HAP-1 (cell line): ENCODE data around the gene CACNA1B.

Experiments
- DNase-seq, 2 experiments: peaks; one replicate each; pipeline ENCODE4 v3.0.0-alpha.2; 2016 to 2020; ENCODE audit warnings: low spot score in 2 of 2
- H3K27me3 ChIP-seq: fragments of 250-450 bp; sonication (Bioruptor Pico); 2 replicates; pipeline ENCODE4 v1.5.1; 2020; ENCODE audit warnings: low read depth, mild to moderate bottlenecking, moderate library complexity
- H3K36me3 ChIP-seq: fragments of 250-450 bp; sonication (Bioruptor Pico); replicated peaks from 2 replicates; pipeline ENCODE4 v1.5.1; 2020; ENCODE audit warnings: mild to moderate bottlenecking
- H3K4me1 ChIP-seq: fragments of 250-450 bp; sonication (Bioruptor Pico); 2 replicates; pipeline ENCODE4 v1.5.1; 2020; ENCODE audit warnings: mild to moderate bottlenecking
- H3K4me3 ChIP-seq: fragments of 250-450 bp; sonication (Bioruptor Pico); 2 replicates; pipeline ENCODE4 v1.5.1; 2020; ENCODE audit warnings: mild to moderate bottlenecking, moderate library complexity
- H3K9me3 ChIP-seq: fragments of 250-450 bp; sonication (Bioruptor Pico); 2 replicates; pipeline ENCODE4 v1.5.1; 2020; ENCODE audit warnings: mild to moderate bottlenecking, moderate library complexity
- in situ Hi-C: fragments of 300-500 bp; cut with MboI; formaldehyde crosslinking; loops from 3 replicates; pipeline ENCODE4 v1.14.3; 2020; ENCODE audit warnings: low sequenced_read_pairs, inconsistent platforms, mixed read lengths

Gene CACNA1B

DNA sequence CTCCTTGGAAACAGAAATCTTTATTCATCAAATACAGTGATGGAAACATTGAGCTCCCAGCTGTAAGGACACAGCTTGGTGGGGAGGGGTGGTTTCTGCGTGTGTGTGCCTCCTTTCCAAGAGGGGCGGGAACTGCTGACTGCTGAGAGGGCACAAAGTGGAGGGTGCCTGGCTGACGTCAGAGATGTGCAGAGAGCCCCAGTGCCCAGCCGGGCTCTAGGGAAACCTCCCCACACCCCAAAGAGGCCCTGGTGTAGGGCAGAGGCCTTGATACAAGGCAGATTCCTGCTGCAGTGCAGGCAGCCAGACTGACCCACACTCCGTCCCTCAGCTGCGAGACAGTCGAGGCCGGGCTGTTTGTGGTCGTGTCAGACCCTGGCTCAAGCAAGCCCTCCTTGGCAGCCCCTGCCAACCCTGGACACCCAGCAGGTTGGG is 191.0 kb downstream of the CACNA1B start:
- H3K9me3 ChIP-seq: no peaks in the 10 kb centered on the region
- in situ Hi-C loops: no loop called here
- H3K27me3 ChIP-seq: no peaks in the 10 kb centered on the region
- H3K4me1 ChIP-seq: no peaks in the 10 kb centered on the region
- DNase-seq: no peak
- H3K36me3 ChIP-seq: no peaks in the 10 kb centered on the region
- no peak overlapping the region for H3K4me3 ChIP-seq

DNA sequence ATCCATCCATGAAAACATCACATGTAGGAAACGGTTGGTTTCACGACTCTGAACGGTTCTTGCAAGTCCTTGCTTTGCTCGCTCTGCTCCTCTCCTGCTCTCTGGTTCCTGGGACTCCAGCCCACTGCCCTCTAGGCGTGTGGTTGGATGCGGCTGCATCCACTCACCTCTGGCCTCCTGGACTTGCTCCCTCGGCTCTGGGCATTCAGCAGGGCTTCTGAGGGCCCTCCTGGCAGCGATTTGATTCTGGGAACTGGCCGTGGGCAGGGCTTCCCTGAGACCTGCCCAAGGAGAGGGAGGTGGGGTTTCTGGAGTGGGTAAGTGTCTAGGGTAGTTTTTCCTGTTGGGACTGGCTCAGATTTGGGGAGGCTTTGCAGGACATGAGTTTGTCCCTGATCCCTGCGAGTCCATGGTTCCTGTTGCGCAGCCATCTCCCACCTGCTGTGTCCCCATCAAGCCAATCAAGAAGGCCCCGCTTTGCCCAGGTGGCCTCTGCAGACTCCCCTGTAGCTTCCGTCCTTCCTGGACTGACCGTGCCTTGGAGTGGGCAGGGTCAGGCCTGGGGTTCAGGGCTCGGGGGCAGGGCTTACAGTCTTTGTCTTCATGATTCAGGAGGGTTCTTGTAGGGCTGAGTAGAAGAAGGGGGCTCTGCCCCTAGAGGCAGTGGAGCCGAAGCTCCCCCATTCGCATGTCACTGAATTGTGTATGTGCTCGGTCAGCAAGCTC is 192.3 kb downstream of the CACNA1B start:
- Histone ChIP-seq H3K9me3 (no peaks in the 10 kb centered on the region), H3K4me1 (no peaks in the 10 kb centered on the region), H3K27me3 (no peaks in the 10 kb centered on the region), H3K4me3 (no peak overlapping the region), H3K36me3 (no peaks in the 10 kb centered on the region)
- in situ Hi-C loops: no loop called here
- no peak for DNase-seq

DNA sequence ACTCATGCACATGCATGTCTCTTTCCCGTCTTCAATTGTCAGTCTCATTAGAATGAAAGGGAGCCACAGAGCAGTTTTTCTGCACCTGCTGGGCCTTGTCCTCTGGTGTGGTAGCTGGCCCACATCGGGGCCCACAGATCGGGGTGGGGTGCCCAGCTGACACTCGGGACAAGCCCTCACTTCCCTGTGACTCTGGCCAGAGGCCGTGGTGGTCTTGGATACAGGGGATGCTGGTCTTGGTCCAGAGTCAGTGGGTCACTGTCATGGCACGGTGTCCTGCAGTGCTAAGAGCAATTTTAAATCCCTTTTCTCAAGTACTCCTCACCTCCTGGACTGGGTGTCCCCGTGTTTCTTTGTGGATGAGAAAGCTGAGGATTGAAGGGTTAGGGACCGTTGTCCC is 193.2 kb downstream of the CACNA1B start:
- H3K4me1 ChIP-seq: no peaks in the 10 kb centered on the region
- DNase-seq: no peak
- in situ Hi-C loops: no loop called here

DNA sequence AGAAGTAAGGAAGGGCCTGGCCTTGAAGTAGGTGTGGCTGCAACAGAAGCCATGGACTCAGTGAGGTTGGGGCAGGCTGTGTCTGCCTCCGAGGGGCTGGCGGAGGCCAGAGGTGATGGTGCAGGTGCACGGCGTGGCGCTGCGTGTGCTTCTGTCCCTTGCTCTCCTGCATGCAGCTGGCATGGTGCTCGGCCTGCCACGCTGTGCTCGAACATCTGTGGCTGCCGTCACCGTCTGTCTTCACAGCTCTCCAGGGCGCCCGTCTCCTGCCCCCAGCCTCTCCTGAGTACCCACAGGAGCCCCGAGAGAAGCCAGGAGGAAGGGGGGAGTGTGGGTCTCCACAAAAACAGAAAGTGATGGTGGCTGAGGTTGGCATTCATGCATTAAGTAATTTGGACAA is 193.7 kb downstream of the CACNA1B start:
- H3K4me3 ChIP-seq: no peak overlapping the region
- no peaks in the 10 kb centered on the region for H3K27me3 ChIP-seq
- no peak for DNase-seq
- no peaks in the 10 kb centered on the region for H3K9me3 ChIP-seq
- no peaks in the 10 kb centered on the region for H3K36me3 ChIP-seq
- no peaks in the 10 kb centered on the region for H3K4me1 ChIP-seq
- in situ Hi-C loops: no loop called here

More for the DNA sequence above, 193.2 kb downstream of the CACNA1B start:
- H3K36me3 ChIP-seq: no peaks in the 10 kb centered on the region
- no peaks in the 10 kb centered on the region for H3K27me3 ChIP-seq
- H3K4me3 ChIP-seq: no peak overlapping the region
- H3K9me3 ChIP-seq: no peaks in the 10 kb centered on the region

DNA sequence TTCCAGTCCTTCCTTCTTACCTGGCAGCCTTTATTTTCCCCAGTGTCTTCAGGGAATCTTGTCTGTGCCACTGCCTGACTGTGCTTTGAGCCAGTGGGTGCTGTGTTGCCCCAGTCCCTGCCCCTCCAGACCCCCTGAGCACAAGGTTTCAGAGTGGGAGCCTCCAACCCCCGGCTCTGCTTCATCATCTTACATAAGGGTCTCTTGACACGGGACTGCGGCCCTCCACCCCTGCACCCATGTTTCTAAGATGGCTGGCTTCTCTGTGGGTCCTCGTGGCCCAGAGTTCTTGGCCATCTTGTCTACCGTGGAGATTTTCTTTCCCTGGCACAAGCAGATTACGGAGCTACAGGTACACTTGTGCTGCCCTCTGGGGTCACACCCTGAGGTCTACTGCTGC is 194.1 kb downstream of the CACNA1B start:
- Histone ChIP-seq H3K4me1 (no peaks in the 10 kb centered on the region), H3K27me3 (no peaks in the 10 kb centered on the region), H3K36me3 (no peaks in the 10 kb centered on the region), H3K9me3 (no peaks in the 10 kb centered on the region), H3K4me3 (no peak overlapping the region)
- in situ Hi-C loops: no loop called here
- no peak for DNase-seq

DNA sequence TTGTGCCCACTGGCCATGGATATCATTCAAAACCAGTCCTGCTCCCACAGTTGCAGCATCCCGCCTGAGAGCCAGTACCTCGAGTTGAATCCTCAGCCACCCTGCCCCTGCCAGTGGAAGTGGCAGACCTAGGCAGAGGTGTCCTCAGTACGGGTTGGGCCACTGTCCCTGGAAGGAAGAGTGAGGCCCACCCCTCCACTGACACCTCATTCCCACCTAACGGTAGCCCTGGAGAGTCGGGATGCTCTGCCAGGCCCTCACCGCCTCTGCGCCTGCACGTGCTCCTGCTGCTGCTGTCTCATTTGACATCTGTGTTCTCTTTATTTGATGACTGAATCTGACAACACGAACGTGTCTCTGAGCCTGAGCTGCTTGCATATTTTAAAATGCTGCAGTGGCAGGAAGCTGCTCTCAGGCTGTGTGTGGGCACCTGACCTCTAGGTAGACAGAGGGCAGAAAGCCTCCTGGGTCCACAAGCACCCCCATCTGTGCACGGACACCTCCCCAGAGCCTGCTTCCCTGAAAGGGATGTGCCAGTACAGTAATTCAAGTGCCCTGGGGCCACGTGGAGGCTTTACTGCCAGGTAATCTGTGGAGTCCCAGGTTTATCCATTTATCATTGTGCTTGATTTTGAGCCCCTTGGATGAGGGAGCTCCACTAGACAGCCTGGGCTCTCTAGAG is 194.7 kb downstream of the CACNA1B start:
- Histone ChIP-seq H3K4me3 (no peak overlapping the region), H3K27me3 (no peaks in the 10 kb centered on the region), H3K9me3 (no peaks in the 10 kb centered on the region), H3K36me3 (no peaks in the 10 kb centered on the region), H3K4me1 (no peaks in the 10 kb centered on the region)
- no peak for DNase-seq
- in situ Hi-C loops: no loop called here

DNA sequence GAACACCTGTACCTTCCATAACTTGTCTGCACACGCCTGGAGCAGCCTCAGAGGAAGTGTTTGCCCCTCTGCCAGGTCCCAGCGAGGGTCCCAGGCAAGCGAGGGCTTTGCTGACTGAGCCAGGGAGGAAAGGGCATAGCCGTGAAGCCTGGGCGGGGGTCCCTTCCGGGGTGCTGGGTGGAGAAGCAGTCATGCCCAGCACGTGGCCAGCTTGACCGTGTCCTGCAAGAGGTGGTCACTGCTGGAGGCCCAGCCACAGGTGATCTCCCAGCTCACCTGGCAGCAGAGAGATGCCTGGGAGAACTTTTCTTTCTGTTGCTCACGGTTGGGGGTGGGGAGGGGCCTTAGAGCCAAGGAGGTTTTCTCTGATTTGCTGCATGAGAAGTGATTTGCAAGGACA is 195.3 kb downstream of the CACNA1B start:
- in situ Hi-C loops: no loop called here
- no peak for DNase-seq

DNA sequence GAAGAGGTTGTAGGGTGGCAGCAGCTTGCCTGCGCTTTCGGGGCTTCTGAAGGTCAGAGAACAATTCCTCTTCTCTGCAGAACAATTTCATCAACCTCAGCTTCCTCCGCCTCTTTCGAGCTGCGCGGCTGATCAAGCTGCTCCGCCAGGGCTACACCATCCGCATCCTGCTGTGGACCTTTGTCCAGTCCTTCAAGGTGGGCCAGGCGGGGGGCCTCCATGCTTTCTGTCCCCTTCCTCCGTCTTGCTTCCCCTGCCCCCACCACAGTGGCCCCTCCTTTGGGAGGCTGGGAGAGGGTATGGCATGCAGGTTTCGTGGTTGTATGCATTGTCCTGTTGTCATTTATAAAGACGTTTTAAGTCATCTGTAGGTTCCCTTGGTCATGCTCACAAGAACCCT is 195.8 kb downstream of the CACNA1B start:
- Histone ChIP-seq H3K36me3 (no peaks in the 10 kb centered on the region), H3K4me1 (no peaks in the 10 kb centered on the region), H3K27me3 (no peaks in the 10 kb centered on the region), H3K4me3 (no peak overlapping the region), H3K9me3 (no peaks in the 10 kb centered on the region)
- in situ Hi-C loops: no loop called here
- DNase-seq: no peak

More for the DNA sequence above, 195.3 kb downstream of the CACNA1B start:
- H3K4me3 ChIP-seq: no peak overlapping the region
- no peaks in the 10 kb centered on the region for H3K9me3 ChIP-seq
- H3K27me3 ChIP-seq: no peaks in the 10 kb centered on the region
- H3K4me1 ChIP-seq: no peaks in the 10 kb centered on the region
- no peaks in the 10 kb centered on the region for H3K36me3 ChIP-seq

DNA sequence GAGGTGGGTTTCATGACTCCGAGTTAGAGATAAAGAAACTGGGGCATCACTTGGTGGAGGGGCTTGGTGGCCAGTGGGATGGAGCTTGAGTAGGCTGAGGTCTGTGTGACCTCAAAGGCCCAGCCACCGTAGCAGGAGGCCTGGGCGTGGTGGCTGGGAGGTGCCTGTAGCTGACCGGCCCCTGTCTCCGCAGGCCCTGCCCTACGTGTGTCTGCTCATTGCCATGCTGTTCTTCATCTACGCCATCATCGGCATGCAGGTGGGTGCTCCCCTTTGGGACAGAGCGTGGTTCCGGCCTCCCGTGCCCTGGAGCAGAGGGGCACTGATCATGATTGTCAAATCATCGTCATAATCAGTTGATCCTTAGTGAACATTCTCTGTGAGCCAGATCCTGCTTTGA is 196.2 kb downstream of the CACNA1B start:
- Histone ChIP-seq H3K4me1 (no peaks in the 10 kb centered on the region), H3K9me3 (no peaks in the 10 kb centered on the region), H3K4me3 (no peak overlapping the region), H3K27me3 (no peaks in the 10 kb centered on the region), H3K36me3 (no peaks in the 10 kb centered on the region)
- in situ Hi-C loops: no loop called here
- no peak for DNase-seq

DNA sequence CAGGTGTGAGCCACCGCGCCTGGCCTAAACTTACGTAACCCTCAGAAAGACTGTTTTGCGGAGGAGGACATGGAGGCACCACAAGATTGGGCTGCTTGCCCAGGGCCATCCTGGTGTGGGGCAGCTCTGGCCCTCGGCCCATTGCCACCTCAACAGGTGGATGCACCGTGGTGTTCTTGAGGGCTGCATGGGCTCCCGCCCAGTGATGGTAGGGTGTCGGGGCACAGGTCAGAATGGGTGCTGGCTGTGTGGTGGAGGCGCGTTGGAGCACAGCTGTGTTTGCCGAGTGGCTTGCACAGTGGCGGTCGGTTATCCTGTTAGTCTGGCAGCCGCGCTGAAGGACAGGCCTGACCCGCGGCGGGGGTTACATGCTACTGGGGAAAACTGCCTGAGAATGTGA is 196.9 kb downstream of the CACNA1B start:
- H3K27me3 ChIP-seq: no peaks in the 10 kb centered on the region
- no peaks in the 10 kb centered on the region for H3K4me1 ChIP-seq
- no peak overlapping the region for H3K4me3 ChIP-seq
- in situ Hi-C loops: no loop called here
- H3K36me3 ChIP-seq: no peaks in the 10 kb centered on the region
- DNase-seq: no peak
- H3K9me3 ChIP-seq: no peaks in the 10 kb centered on the region

DNA sequence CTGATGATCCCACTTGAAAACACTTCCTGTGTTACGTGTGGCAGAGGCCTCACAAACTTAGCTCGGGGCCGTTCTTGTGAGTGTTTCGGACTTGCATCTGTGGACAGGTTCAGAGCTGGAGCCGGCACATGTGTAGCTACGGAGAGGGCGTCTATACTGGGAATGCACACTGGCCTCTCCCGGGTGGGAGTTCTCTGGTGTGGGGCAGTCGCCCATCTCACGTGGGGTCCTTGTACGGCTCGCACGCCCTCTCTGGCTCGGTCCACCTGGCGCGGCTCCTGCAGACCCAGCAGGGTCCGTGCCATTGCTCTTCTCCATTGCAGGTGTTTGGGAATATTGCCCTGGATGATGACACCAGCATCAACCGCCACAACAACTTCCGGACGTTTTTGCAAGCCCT is 197.9 kb downstream of the CACNA1B start:
- no peaks in the 10 kb centered on the region for H3K9me3 ChIP-seq
- H3K36me3 ChIP-seq: no peaks in the 10 kb centered on the region
- in situ Hi-C loops: no loop called here
- no peaks in the 10 kb centered on the region for H3K4me1 ChIP-seq
- DNase-seq: no peak
- H3K27me3 ChIP-seq: no peaks in the 10 kb centered on the region
- no peak overlapping the region for H3K4me3 ChIP-seq

DNA sequence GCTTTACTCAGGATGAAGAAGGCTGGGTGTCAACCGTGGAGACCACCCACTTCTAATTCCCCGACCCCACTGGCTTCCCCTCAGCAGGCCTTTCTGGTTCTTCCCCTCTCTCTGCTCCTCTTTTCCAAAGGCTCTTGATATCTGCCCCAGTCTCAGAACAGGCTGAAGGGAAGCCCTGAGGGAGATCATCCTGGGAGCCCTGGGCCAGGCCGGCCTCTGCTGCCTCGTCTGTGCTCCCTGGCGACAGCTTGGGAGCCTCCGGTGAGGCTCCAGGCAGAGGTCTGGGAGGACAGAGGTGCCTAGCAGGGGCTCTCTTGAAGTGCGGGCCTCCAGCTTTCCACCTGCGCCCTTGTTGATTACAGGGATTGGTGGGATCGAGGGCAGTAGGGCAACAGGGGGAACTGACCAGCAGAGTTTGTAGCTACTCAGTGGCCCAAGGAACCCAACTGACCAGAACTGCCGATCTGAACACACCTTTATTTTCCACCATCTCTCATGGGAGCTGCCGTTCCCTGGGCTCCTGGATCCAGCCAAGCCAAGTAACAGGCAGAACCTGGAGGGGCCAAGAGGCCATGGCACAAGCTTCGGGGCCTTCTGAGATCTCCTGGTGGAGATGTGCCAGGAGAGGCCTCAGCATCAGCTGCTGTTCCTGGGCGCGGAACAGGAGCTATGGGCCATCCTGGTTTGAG is 198.5 kb downstream of the CACNA1B start:
- H3K9me3 ChIP-seq: no peaks in the 10 kb centered on the region
- H3K36me3 ChIP-seq: no peaks in the 10 kb centered on the region
- in situ Hi-C loops: no loop called here
- no peak overlapping the region for H3K4me3 ChIP-seq
- no peaks in the 10 kb centered on the region for H3K27me3 ChIP-seq
- DNase-seq: no peak
- no peaks in the 10 kb centered on the region for H3K4me1 ChIP-seq

DNA sequence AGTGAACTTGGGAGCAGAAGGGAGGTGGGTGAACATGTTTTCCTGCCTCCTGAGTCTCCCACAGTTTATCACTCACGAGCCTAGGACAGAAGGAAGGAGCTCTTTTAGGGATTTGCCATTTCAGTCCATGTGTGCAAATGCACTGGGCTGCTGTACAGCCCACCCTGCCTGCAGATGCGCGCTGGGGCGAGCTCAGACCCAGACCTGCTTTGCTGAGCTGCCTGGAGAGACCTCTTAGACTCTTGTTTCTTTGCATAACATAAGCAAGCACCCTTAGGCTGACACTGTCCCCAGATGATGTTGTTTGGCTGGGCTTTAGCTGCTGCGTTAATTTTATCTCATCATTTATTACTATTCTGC is 199.0 kb downstream of the CACNA1B start:
- H3K4me1 ChIP-seq: no peaks in the 10 kb centered on the region
- no peak overlapping the region for H3K4me3 ChIP-seq
- DNase-seq: no peak
- no peaks in the 10 kb centered on the region for H3K9me3 ChIP-seq
- in situ Hi-C loops: no loop called here
- no peaks in the 10 kb centered on the region for H3K36me3 ChIP-seq
- H3K27me3 ChIP-seq: no peaks in the 10 kb centered on the region

DNA sequence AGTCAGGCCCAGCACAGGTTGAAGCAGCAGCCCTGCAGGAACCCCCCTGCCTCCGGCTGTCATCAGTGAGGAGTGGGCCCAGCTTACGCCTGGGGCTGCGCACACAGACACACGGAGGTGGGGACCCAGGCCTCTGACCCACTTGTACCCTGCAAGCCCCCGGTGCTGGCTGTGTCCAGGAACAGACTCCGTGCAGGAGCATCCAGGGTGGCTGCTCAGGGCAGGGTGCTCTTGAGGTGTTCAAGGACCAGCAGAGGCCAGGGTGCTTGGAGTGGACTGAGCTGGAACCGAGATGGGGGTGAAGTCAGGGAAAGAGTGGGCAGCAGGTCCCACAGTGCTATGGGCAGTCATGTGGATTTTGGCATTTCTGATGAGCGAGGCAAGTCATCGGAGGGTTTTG is 199.5 kb downstream of the CACNA1B start:
- no peak for DNase-seq
- H3K9me3 ChIP-seq: no peaks in the 10 kb centered on the region

More for the DNA sequence above, 199.5 kb downstream of the CACNA1B start:
- Histone ChIP-seq H3K4me1 (no peaks in the 10 kb centered on the region), H3K36me3 (no peaks in the 10 kb centered on the region), H3K27me3 (no peaks in the 10 kb centered on the region), H3K4me3 (no peak overlapping the region)
- in situ Hi-C loops: no loop called here
